NCI-H2196 treated with DMSO at 0.1 percent for 48 hours (cell line): ENCODE data around the gene M1AP.

Experiments
- DNase-seq: peaks from one replicate; lab custom pipeline; 2025; ENCODE audit not compliant: unreplicated experiment; lab: John Stamatoyannopoulos, UW

M1AP gene

GRCh38 chr2:74551530-74551929 lies 96.6 kb downstream of the M1AP start:
- DNase-seq: no peak

DNA sequence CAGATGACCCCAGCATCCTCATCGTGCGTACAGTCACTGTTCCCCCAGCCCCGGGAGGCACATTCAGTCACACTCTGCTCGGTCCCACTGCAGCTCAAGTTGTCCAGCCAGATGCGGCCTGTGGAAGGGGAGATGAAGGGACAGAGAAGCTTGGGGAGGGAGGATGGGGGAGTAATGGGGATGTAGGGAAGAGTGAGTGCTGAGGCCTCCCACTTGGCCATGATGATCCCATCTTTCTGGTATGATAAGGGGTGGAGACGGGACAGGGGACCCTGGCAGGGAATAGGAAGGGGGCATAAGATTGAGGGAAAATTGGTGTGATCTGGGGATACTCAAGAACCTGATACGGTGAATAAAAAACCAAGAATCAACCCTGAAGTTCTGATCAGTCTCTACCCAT lies 97.9 kb downstream of the M1AP start:
- DNase-seq: no peak

DNA sequence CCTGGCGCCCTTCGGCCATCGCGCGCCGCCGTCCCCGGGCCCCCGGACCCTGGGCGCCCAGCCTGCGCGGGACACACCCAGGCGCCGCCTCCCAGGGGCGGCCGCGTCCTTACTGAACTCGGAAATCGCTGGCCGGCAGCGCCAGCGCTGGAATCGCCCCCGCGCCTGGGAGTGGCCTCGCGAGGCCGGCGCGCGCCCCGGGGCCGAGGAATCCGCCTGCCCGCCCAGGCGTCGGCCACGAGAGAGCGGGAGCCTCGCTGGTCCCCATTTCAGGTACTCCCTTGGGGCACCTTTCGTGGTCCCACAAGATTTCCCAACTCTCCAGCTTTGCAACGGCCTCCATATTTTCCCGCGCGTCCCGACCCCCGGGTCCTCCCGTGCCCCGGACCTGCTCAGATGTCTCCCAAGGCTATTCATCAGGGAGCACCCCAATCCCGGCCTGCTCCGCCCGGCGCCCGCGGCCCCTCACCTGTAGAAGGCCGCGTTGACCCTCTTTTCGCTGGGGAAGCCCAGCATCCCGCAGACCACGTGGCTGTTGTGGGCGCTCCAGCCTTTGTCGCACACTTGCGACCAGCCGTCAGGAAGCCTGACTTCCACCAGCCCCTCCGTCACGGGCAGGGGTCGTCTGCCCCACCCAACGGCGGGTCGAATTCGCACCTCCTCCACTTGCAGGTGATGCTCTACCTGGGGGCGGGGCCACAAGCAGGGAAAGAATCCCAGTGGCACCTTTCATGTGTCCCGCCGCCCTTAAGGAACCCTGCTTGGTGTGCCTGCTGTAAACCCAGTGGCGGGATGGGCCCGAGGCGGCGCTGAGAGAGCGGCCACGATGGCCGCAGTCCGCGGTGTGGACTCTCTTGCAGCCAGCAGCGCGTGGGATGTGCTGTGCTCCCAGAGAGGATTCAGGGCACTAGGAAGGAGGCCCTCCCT lies 99.0 kb downstream of the M1AP start:
- DNase-seq: no peak

- no peak for DNase-seq
Measured at GRCh38 chr2:74548285-74548899, 99.7 kb downstream of the M1AP start.

- DNase-seq: no peak
Measured at GRCh38 chr2:74546004-74546403, 102.1 kb downstream of the M1AP start.

DNA sequence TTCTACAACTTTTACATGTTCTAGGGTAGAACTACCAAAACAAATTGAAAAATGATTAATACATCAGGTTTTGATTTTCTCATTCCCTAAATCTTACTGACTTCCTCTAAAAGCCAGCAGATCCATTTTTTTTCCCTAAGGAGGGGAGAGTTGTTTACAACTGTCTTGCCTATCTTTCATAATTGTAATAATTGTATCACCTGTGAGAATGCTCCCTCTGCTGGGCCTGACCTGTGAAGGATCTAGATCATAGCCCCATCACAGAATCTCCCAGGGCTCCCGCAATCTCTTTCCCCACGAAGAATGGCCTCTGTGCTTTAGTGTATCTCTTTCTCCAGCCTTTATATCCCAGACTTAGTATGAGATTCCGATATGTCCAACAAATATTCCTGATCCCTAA lies 103.5 kb downstream of the M1AP start:
- DNase-seq: no peak

GRCh38 chr2:74542978-74543377 lies 105.2 kb downstream of the M1AP start:
- DNase-seq: no peak

GRCh38 chr2:74540291-74540690 lies 107.8 kb downstream of the M1AP start:
- no peak for DNase-seq

DNA sequence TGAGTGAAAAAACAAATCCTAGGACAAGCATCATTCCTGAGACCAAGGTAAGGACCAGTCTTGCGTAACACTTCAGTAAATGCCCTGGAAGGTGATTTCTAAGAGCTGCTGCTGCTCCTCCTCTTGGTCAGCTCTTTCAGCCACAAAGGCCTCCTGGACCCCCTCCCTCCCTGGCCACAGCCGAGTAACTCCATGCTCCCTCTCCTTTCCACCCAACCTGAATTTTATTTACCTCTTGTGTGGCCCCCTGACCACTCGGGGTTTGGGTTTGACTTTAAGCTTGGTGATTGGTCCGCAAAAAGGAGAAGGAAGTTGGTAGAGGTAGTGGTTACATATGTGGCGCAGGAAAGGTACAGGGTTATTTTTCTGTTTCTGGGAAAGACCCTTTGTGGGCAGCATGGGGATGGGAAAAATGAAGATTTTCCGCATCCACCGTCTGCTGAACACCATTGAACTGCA lies 109.2 kb downstream of the M1AP start:
- DNase-seq: no peak

DNA sequence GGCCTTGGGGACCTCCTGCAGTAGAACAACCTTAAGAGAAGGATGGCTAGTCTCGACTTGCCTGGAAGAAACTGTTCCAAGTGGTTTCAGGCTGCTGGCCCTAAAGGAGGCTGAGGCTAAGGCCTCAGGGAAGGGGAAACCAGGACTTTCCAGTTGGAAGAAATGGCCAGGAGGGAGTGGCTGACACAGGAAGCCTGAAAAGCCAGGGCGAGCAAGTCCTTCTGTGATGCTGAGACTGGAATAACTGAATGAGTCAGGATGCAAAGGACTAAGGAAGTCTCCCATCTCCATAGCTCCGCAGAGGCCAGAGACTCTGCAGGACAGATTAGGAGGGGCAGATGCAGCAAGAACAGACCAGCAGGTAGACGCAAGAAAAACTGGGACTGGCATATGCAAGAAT lies 111.0 kb downstream of the M1AP start:
- DNase-seq: no peak

DNA sequence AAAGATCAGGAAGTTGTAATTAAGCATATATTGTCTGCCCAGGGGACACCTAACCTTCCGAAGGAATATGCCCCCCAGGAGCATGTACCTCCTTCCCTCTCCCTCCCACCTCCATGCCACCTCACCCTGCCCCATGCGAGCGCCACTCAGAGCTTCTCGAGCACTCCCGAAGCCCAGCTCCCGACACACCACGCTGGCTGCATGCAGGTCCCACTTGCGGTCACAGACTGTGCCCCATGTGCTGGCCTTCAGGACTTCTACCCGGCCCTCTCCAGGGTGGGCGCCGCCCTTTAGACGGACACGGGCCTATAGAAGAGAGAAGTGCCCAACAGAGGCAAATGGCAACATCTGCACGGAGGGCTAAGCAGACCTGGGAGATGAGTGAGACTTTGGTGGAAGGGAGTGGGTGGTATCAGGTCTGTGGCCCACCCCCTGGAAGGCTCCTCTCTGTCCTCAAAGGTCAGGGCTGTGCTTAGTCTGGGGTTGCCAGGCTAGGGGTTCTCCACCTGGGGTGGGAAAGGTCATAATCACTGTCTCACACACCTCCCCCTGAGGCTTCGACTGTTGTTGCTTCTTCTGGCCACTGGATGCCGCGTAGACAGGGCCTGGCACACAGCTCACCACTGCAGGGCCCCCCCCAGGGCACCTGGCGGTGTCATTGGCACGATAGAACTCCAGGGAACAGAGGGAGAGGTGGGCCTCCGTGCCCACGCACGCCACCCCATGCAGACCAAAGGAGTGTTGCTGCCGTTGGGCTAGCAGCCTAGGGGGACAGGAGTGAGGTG lies 111.8 kb downstream of the M1AP start:
- no peak for DNase-seq

- no peak for DNase-seq
Measured at GRCh38 chr2:74535440-74535965, 112.6 kb downstream of the M1AP start.

DNA sequence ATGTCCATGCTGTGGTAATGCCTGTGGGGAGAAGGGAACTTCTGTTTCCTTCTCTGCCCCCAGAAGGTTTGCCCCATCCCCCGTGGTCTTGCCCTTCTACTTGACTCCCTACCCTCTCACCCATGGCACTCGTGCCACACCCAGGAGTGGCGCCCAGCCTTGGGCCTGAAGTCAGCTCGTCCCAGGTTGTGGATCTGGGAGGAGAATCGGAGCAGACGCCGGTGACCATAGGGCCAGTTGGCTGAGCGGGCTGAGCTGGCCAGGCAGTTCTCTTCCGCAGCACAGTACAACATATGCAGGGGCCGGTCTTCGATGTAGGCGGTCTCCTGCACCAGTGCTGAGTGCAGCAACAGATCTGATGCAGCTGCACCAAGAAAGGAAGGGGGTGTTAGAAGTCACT lies 113.7 kb downstream of the M1AP start:
- DNase-seq: no peak

DNA sequence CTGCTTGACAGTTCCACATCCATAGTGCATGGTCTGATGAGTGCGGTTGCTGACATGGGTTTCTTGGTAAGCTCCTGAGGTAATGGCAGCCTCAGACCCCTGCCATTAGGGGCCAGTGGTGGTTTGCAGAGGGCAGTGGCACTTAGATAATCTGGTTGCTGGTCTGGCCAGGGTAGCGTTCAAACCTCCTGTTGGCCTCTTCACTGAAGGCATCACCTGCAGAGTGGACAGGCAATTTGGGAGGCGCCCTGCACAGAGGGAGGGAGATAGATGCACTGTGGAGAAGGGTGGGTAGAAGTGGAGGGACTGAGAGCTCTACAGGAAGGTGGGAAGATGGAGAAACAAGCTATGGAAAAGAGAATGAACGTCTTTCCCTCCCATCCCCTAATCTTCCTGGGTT lies 114.7 kb downstream of the M1AP start:
- DNase-seq: no peak

DNA sequence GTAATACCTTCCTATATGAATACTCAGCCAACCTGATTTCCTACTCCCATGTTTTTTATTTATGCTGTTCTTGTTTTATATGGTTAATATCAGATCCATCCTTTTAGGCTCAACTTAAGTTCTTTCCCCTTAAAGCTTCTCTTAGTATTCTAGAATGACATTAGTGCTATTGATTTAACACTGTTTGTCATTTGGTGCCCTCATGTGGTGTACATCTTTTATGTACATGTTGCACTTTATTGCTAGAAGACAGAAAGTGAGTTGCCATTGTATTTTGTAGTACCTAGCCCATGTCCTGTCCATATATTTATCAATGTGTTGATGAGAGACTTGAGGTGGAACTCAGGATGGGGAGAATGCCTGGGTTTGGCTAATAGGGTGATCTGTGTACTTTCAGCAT lies 115.9 kb downstream of the M1AP start:
- no peak for DNase-seq

DNA sequence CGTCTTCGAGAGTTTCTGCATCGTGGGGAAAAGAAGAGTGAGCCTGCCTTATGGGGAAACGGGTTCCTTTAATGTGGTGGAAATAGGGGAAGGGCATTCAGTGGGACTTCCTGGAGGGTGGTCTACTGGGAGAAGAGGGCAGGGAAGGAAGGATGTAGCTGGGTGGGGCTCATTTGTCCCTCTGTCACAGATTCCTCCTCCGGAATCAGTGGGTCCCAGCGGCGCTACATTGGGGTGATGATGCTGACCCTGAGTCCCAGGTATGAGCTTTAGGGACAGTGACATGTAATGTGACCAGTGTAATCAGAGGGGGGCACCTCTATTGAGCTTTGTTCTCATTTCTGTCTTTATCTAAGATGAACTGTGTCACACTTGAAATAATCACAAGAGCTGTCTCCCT lies 116.5 kb downstream of the M1AP start:
- DNase-seq: no peak

DNA sequence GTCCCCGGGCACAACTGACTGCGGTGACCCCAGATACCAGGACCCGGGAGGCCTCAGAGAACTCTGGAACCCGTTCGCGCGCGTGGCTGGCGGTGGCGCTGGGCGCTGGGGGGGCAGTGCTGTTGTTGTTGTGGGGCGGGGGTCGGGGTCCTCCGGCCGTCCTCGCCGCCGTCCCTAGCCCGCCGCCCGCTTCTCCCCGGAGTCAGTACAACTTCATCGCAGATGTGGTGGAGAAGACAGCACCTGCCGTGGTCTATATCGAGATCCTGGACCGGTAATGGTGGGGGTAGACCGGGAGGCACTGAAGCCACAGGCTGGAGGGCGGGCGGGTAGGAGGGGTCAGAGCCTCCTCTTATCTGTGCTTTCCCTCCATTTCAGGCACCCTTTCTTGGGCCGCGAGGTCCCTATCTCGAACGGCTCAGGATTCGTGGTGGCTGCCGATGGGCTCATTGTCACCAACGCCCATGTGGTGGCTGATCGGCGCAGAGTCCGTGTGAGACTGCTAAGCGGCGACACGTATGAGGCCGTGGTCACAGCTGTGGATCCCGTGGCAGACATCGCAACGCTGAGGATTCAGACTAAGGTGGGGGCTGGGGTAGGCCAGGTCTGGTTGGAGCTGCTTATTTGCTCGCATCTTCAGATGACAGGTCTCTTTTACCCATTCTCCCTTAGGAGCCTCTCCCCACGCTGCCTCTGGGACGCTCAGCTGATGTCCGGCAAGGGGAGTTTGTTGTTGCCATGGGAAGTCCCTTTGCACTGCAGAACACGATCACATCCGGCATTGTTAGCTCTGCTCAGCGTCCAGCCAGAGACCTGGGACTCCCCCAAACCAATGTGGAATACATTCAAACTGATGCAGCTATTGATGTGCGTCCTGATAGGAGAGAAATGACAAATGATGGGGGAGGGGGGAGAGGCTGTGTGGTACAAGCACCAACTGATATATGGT lies 117.6 kb downstream of the M1AP start:
- DNase-seq: no peak

DNA sequence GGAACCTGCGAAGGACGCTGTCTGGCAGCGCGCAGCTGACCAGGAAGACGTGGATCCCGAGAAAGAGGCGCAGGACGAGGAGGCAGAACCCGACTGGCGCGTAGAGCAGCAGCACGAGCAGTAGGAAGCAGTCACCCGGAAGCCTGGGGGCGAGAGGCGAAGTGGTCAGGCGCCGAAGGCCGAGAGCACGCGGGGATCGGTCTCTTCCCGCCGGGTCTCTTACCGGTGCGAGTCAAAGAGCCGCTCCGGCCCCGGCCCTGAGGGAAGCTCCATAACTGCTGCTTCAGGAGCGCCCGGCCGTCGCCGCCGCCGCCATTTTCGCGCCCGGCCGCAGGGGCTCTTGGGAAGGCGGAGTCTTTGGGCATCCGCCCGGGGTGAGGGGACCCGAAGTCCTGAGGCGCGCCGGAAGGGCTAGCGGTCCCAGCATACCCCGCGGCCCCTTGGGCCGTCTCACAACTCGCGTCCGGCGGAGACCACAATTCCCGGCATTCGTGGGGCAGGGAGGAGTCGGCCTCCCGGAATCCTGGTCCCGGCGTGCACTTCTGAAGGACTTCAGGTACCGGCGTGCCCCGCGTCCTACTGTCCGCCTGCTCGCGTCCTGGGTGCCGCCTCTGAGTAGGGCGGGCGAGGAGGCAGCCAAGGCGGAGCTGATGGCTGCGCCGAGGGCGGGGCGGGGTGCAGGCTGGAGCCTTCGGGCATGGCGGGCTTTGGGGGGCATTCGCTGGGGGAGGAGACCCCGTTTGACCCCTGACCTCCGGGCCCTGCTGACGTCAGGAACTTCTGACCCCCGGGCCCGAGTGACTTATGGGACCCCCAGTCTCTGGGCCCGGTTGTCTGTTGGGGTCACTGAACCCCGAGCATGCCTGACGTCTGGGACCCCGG lies 118.5 kb downstream of the M1AP start, which contains the start of the genes AUP1 and HTRA2:
AUP1 (minus strand) TSS at position 350 of the 882 bp plus-strand sequence; CDS start at position 273, 77 bp downstream.
HTRA2 (plus strand) TSS at position 577 of the 882 bp plus-strand sequence; CDS start at position 651, 74 bp downstream.
- DNase-seq: peak; percentile 84
